HepG2 (cell line): ENCODE measurements around the gene AP4M1. TPM values are rescaled to one million over a fixed set of nuclear protein-coding genes. Genes with fewer than 3 reads are reported as not detected.

ENCODE experiments used
- AGO2 ChIP-seq: fragments of 200-400 bp; formaldehyde crosslinking; optimal IDR thresholded peaks from 2 replicates; pipeline ENCODE3; 2017; ENCODE audit warnings: mild to moderate bottlenecking, low read depth, low read length, moderate library complexity
- ATF7 ChIP-seq, 2 experiments: fragments of 450-650 bp in 1 of 2; sonication (generic) in 1 of 2; formaldehyde crosslinking in 1 of 2; IDR thresholded peaks; 2 replicates each; pipeline versions ENCODE4 v1.4.0 to v1.6.1; 2016 to 2020; ENCODE audit warnings: antibody characterized with exemption in 1 of 2, mild to moderate bottlenecking in 1 of 2, missing genetic modification reagents in 1 of 2
- CEBPB ChIP-seq: IDR thresholded peaks from 2 replicates; pipeline ENCODE4 v1.6.1; 2011; ENCODE audit warnings: low read depth, low read length, improper control_type of control experiment, borderline replicate concordance
- ELF4 ChIP-seq: sonication (generic); formaldehyde crosslinking; IDR thresholded peaks from 2 replicates; pipeline ENCODE4 v1.5.0; 2020; ENCODE audit warnings: missing genetic modification reagents, mild to moderate bottlenecking, moderate library complexity, borderline replicate concordance
- HDAC2 ChIP-seq: sonication (generic); formaldehyde crosslinking; IDR thresholded peaks from 2 replicates; pipeline ENCODE4 v1.4.0; 2020; ENCODE audit warnings: missing genetic modification reagents
- HOXA5 ChIP-seq: sonication (generic); formaldehyde crosslinking; IDR thresholded peaks from 2 replicates; pipeline ENCODE4 v1.4.0; 2020; ENCODE audit warnings: missing genetic modification reagents
- HOXD1 ChIP-seq: sonication (generic); formaldehyde crosslinking; IDR thresholded peaks from 2 replicates; pipeline ENCODE4 v1.5.0; 2020; ENCODE audit warnings: missing genetic modification reagents
- IRF2 ChIP-seq: IDR thresholded peaks from 2 replicates; pipeline ENCODE4 v1.6.1; 2018; ENCODE audit warnings: missing genetic modification reagents, missing compliant biosample characterization
- MIXL1 ChIP-seq: IDR thresholded peaks from 2 replicates; pipeline ENCODE4 v1.6.1; 2016
- MLLT10 ChIP-seq: sonication (generic); formaldehyde crosslinking; IDR thresholded peaks from 2 replicates; pipeline ENCODE4 v1.4.0; 2020; ENCODE audit warnings: missing genetic modification reagents
- MXD4 ChIP-seq: IDR thresholded peaks from 2 replicates; pipeline ENCODE4 v1.6.1; 2016; ENCODE audit warnings: mild to moderate bottlenecking, missing biosample characterization, missing genetic modification reagents
- NCOA2 ChIP-seq: sonication (generic); formaldehyde crosslinking; IDR thresholded peaks from 2 replicates; pipeline ENCODE4 v1.8.0; 2022; ENCODE audit warnings: inconsistent platforms
- PHF5A ChIP-seq: IDR thresholded peaks from one replicate; pipeline ENCODE4 v1.6.1; 2018; ENCODE audit warnings: low read depth, missing genetic modification reagents; ENCODE audit not compliant: unreplicated experiment
- POLR2G ChIP-seq: fragments of 200-400 bp; formaldehyde crosslinking; IDR thresholded peaks from 2 replicates; pipeline ENCODE4 v1.6.1; 2018; ENCODE audit warnings: mild to moderate bottlenecking, low read depth, low read length, moderate library complexity
- PRMT3 ChIP-seq: sonication (generic); formaldehyde crosslinking; IDR thresholded peaks from 2 replicates; pipeline ENCODE4 v1.8.1; 2022; ENCODE audit warnings: low read depth, mild to moderate bottlenecking, moderate library complexity, missing genetic modification reagents, borderline replicate concordance
- RXRA ChIP-seq: sonication (generic); formaldehyde crosslinking; IDR thresholded peaks from 2 replicates; pipeline ENCODE4 v1.5.1; 2020; ENCODE audit warnings: missing genetic modification reagents
- SETDB1 ChIP-seq: sonication (generic); formaldehyde crosslinking; IDR thresholded peaks from 2 replicates; pipeline ENCODE4 v1.5.1; 2020; ENCODE audit warnings: missing genetic modification reagents, mild to moderate bottlenecking, borderline replicate concordance
- SIN3A ChIP-seq: IDR thresholded peaks from 2 replicates; pipeline ENCODE4 v1.6.1; 2011; ENCODE audit warnings: low read depth, mild to moderate bottlenecking, control low read depth, low read length, borderline replicate concordance
- SMYD3 ChIP-seq: sonication (generic); formaldehyde crosslinking; IDR thresholded peaks from 2 replicates; pipeline ENCODE4 v1.8.1; 2023; ENCODE audit warnings: mild to moderate bottlenecking, missing genetic modification reagents
- TAF15 ChIP-seq: fragments of 200-400 bp; formaldehyde crosslinking; IDR thresholded peaks from one replicate; pipeline ENCODE4 v1.6.1; 2018; ENCODE audit warnings: mild to moderate bottlenecking, low read depth, low read length; ENCODE audit not compliant: poor library complexity, severe bottlenecking
- TBX2 ChIP-seq: sonication (generic); formaldehyde crosslinking; IDR thresholded peaks from 2 replicates; pipeline ENCODE4 v1.5.0; 2020; ENCODE audit warnings: missing genetic modification reagents, mild to moderate bottlenecking, borderline replicate concordance
- THAP11 ChIP-seq: IDR thresholded peaks from 2 replicates; pipeline ENCODE4 v1.6.1; 2016; ENCODE audit warnings: missing biosample characterization, missing genetic modification reagents
- TSC22D2 ChIP-seq: sonication (generic); formaldehyde crosslinking; IDR thresholded peaks from 2 replicates; pipeline ENCODE4 v1.5.1; 2020; ENCODE audit warnings: missing genetic modification reagents, mild to moderate bottlenecking, borderline replicate concordance
- ZNF296 ChIP-seq: sonication (generic); formaldehyde crosslinking; conservative IDR thresholded peaks from 2 replicates; pipeline ENCODE4 v1.5.0; 2020; ENCODE audit warnings: mild to moderate bottlenecking, missing genetic modification reagents
- ZNF34 ChIP-seq: sonication (generic); formaldehyde crosslinking; IDR thresholded peaks from 2 replicates; pipeline ENCODE4 v1.4.0; 2020; ENCODE audit warnings: mild to moderate bottlenecking, missing genetic modification reagents, borderline replicate concordance
- ZNF431 ChIP-seq: sonication (generic); formaldehyde crosslinking; IDR thresholded peaks from 2 replicates; pipeline ENCODE4 v1.9.0; 2022; ENCODE audit warnings: missing genetic modification reagents, low read depth, mild to moderate bottlenecking, borderline replicate concordance
- ZNF652 ChIP-seq: IDR thresholded peaks from 2 replicates; pipeline ENCODE4 v1.6.1; 2016; ENCODE audit warnings: low read depth, borderline replicate concordance
- ZSCAN9 ChIP-seq: IDR thresholded peaks from 2 replicates; pipeline ENCODE4 v1.6.1; 2016; ENCODE audit warnings: borderline replicate concordance
- polyA plus RNA-seq, 8 experiments: library from polyadenylated mRNA; depleted of rRNA in 3 of 8; stranded (reverse) in 7 of 8; unstranded in 1 of 8; fragments of >200 nt; fragmentation: Illumina TruSeq in 4 of 8; extraction: Trizol in 4 of 8; gene quantifications; 2 replicates each; pipeline versions ENCODE4 v1.2.1 to v1.2.3, GENCODE V29; 2011 to 2016; ENCODE audit warnings: low read depth in 4 of 8, missing spikeins in 1 of 8, mixed read lengths in 1 of 8; ENCODE audit not compliant: insufficient read depth in 1 of 8
- total RNA-seq, 5 experiments: library from RNA; depleted of rRNA; stranded (reverse); fragments of >200 nt; fragmentation: Illumina TruSeq; extraction: Trizol; gene quantifications; 2 replicates each; pipeline ENCODE4 v1.2.3, GENCODE V29; 2016; ENCODE audit warnings: low read depth in 1 of 5
- TF ChIP-seq, protein P1 (sequence below): sonication (generic); formaldehyde crosslinking; IDR thresholded peaks from 2 replicates; pipeline ENCODE4 v1.4.0; 2020; ENCODE audit warnings: missing genetic modification reagents; ENCODE audit errors: not compliant biosample characterization
- TF ChIP-seq, protein P2 (sequence below): sonication (generic); formaldehyde crosslinking; IDR thresholded peaks from 2 replicates; pipeline ENCODE4 v1.5.0; 2020; ENCODE audit warnings: missing genetic modification reagents

The AP4M1 gene
- total and polyA plus RNA-seq, 2 of the 13 experiments (the other 11 are each of a cell fraction or from before 2014, with no cell fraction given) = 6.3 to 9.7 TPM

DNA sequence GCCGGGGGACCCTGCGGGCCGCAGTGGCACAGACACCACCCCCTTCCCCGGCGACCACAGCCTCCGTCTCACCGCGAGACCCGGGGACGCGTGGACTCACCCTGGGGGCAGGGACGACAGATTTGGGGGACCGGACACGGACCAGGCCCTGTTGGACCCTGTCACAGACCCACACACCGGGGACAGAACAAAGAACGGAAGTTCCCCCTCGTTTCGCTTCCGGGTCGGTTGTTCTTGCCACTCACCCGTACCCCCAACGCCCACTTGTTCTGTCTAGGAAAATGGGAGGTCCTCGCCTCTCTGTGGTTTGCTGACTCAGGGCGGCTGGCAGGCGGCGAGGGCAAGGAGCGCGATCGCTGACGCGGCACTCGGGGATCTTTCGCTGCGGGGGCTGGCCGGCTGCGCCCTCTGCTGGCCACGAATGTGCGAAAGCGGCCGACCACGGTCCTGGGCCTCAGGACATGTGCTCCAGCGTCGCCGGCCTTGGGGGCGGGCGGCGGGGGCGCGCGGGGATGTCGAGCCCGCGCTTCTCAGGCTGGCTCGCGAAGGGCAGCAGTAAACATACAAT lies 19.8 kb upstream of the AP4M1 start, which contains the start of gene ZNF3 (continued):
- TF ChIP-seq MLLT10 (CRISPR knock-in tag) (no peak; the same call in 1 of the 2 replicates), CEBPB (no peak), ZNF431 (CRISPR knock-in tag) (no peak), TBX2 (CRISPR knock-in tag) (peak; percentile 88), TAF15 (peak; percentile 96), ZNF652 (CRISPR knock-in tag) (peak; percentile 46; the same call in 1 of the 2 replicates), MIXL1 (peak; percentile 80), HDAC2 (CRISPR knock-in tag) (peak; percentile 89), HOXD1 (0 out of 2 replicates have a peak, but pooled peaks have one; percentile 30), POLR2G (peak; percentile 78; the same call in 1 of the 2 replicates), NCOA2 (CRISPR knock-in tag) (peak; percentile 60), HOXA5 (CRISPR knock-in tag) (peak; percentile 60), PRMT3 (peak; percentile 91; the same call in 1 of the 2 replicates), RXRA (CRISPR knock-in tag) (peak; percentile 84), ZNF34 (CRISPR knock-in tag) (no peak), SMYD3 (CRISPR knock-in tag) (peak; percentile 52; the same call in 1 of the 2 replicates), ATF7 (IDR thresholded peaks at IDR 0.05) (no peak), ATF7 (CRISPR knock-in tag; IDR thresholded peaks at IDR 0.05) (peak; percentile 43; the same call in 1 of the 2 replicates), ELF4 (0 out of 2 replicates have a peak, but pooled peaks have one; percentile 29), AGO2 (peak; percentile 98), MXD4 (CRISPR knock-in tag) (peak; percentile 96), PHF5A (peak; percentile 95), ZSCAN9 (peak; percentile 92), ZNF296 (CRISPR knock-in tag) (no peak), THAP11 (CRISPR knock-in tag) (peak; percentile 94), SETDB1 (CRISPR knock-in tag) (no peak), SIN3A (peak; percentile 92; the same call in 1 of the 2 replicates), IRF2 (CRISPR knock-in tag) (peak; percentile 98), TSC22D2 (peak; percentile 94; the same call in 1 of the 2 replicates)
- TF ChIP-seq, protein P1, sequence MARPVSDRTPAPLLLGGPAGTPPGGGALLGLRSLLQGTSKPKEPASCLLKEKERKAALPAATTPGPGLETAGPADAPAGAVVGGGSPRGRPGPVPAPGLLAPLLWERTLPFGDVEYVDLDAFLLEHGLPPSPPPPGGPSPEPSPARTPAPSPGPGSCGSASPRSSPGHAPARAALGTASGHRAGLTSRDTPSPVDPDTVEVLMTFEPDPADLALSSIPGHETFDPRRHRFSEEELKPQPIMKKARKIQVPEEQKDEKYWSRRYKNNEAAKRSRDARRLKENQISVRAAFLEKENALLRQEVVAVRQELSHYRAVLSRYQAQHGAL = no peak
- TF ChIP-seq, protein P2, sequence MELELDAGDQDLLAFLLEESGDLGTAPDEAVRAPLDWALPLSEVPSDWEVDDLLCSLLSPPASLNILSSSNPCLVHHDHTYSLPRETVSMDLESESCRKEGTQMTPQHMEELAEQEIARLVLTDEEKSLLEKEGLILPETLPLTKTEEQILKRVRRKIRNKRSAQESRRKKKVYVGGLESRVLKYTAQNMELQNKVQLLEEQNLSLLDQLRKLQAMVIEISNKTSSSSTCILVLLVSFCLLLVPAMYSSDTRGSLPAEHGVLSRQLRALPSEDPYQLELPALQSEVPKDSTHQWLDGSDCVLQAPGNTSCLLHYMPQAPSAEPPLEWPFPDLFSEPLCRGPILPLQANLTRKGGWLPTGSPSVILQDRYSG = no peak
